ENCODE data around the gene SBF2.
"Not testable (repeated sequence)": the region's sequence is repeated elsewhere in the genome, so short reads cannot be mapped to it uniquely, and the experiment has no call there.

SBF2 gene

DNA sequence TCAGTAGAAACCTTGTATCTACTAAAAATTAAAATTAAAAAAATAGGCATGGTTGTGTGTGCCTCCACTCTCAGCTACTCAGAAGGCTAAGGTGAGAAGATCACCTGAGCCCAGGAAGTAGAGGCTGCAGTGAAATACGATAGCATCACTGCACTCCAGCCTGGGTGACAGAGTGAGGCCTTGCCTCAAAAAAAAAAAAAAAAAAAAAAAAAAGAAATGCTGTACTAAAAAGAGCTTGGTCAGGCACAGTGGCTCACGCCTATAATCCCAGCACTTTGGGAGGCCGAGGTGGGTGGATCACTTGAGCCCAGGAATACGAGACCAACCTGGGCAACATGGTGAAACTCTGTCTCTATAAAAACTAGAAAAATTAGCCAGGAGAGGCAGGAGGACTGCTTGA is 36.5 kb downstream of the SBF2 start:
- ChIA-PET POLR2A (no interaction called here), CTCF (interaction anchor here (0.8 to 1.6 kb wide), 5 partner anchors 9 to 51 kb away, joined by 3 to 4 read pairs (median 3); no protein-coding TSS in a partner anchor)
- DNase-seq (ENCODE audit: extremely low spot score), result no peak
- TF ChIP-seq, protein P1, sequence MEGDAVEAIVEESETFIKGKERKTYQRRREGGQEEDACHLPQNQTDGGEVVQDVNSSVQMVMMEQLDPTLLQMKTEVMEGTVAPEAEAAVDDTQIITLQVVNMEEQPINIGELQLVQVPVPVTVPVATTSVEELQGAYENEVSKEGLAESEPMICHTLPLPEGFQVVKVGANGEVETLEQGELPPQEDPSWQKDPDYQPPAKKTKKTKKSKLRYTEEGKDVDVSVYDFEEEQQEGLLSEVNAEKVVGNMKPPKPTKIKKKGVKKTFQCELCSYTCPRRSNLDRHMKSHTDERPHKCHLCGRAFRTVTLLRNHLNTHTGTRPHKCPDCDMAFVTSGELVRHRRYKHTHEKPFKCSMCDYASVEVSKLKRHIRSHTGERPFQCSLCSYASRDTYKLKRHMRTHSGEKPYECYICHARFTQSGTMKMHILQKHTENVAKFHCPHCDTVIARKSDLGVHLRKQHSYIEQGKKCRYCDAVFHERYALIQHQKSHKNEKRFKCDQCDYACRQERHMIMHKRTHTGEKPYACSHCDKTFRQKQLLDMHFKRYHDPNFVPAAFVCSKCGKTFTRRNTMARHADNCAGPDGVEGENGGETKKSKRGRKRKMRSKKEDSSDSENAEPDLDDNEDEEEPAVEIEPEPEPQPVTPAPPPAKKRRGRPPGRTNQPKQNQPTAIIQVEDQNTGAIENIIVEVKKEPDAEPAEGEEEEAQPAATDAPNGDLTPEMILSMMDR (IDR thresholded peaks at IDR 0.05; ENCODE audit: control extremely low read depth, extremely low read depth, low read depth, missing control alignments), result no peak

DNA sequence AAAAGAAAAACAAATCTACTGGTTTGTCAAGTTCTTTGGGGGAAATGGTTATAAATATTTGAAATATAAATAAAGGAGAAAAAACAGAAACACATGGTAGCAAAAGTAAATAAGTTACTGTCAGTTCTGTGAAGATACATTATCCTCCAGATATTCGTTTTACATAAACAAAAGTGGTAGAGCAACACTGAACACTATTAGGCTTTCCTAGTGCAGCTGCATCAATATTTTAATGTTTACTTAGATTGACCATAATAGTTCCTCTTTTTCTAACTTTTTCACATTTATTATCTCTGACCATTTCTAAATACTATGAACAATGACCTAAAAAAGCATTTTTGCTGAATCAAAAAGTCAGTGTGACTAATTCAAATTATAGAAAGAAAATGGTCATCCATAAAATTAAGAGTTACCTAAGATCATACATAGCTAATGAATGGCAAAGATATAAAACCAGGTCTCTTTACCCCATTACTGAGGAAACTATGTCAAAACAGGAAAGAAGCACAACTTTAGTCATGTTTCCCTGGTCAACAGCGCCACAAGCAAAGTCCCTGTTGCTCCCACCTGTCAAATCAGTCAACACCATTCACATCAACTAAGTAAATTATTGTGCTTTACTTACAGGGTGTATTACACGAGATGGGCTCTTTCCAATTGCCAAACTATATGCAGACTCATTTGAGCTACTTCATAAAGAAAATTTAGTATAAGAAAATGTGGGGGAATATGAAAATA is 38.5 kb downstream of the SBF2 start:
- TF ChIP-seq, protein P1 (IDR thresholded peaks at IDR 0.05; ENCODE audit: control extremely low read depth, extremely low read depth, low read depth, missing control alignments), result no peak
- CTCF ChIA-PET, result interaction anchor here (0.9 to 1.5 kb wide), 6 partner anchors 11 to 68 kb away, joined by 3 to 5 read pairs (median 3); no protein-coding TSS in a partner anchor
- DNase-seq (ENCODE audit: extremely low spot score), result no peak
- POLR2A ChIA-PET, result no interaction called here

DNA sequence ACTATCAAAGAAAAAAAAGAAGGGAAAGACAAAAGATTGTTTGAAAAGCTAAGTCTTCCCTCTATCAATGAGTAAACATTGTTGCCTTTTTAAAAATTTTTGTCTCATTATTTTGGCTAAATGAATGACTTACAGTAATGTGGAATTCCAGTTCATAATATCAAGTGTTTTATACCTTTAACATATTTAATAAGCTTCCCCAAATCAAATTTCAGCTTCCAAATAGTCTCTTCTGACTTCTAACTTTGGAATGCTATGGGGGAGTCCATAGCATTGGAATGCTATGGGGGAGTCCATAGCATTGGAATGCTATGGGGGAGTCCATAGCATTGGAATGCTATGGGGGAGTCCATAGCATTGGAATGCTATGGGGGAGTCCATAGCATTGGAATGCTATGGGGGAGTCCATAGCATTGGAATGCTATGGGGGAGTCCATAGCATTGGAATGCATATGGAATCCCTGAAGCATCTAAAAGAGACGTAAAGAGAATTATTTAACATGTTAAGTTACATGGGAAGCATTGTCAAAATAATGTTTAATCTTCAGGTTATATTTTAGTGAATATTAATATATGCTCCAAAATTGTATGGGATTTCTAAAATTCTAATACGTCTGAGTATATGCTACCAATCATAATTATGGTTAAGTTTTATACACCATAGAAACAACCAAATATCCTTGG is 44.4 kb downstream of the SBF2 start:
- POLR2A ChIA-PET; CTCF ChIA-PET; DNase-seq (ENCODE audit: extremely low spot score): not testable (repeated sequence)

DNA sequence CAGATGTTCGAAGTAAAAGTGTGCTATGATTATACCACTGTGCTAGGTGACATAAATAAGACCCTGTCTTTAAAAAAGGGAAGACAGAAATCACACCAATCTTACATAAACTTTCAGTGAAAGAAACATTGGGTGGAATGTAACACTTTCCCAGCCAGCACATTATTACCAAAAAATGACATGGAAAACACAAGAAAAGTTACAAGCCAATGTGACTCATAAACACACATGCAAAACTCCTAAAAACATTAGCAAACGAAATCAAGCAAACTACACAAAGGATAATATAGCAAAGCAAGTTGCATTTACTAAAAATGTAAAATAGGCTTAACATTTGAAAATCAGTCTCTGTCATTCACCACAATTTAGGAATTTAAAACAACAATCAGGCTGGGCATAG is 47.0 kb downstream of the SBF2 start:
- DNase-seq (ENCODE audit: extremely low spot score), result no peak
- ChIA-PET CTCF (no interaction called here), POLR2A (no interaction called here)
- TF ChIP-seq, protein P1 (IDR thresholded peaks at IDR 0.05; ENCODE audit: control extremely low read depth, extremely low read depth, low read depth, missing control alignments), result no peak

DNA sequence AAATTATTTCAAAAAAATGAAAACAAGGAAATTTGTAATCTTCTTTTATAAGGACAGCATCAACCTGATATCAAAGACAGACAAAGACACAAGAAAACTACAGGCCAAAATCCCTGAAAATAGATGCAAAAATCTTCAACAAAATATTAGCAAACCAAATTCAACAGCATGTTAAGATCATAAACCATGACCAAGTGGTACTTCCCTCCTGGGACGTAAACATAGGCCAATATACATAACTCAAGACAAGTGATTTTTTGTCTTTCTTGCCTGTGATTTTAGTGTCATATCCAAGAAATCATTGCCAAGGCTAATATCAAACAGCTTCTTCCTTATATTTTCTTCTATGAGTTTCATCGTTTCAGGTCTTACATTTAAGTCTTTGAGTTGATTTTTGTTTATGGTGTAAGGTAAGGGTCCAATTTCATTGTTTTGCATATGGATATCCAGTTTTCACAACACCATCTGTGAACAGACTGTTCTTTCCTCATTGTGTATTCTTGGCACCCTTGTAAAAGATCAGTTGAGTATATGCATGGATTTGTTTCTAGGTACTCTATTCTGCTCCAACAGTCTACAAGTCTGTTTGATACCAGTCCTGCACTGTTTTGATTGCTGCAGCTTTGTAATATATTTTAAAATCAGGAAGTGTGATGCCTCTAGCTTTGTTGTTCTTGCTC is 50.0 kb downstream of the SBF2 start:
- ChIA-PET CTCF (interaction anchor here (0.9 kb wide), 1 partner anchor 36 kb away, joined by 3 read pairs; no protein-coding TSS in a partner anchor), POLR2A (no interaction called here)
- DNase-seq (ENCODE audit: extremely low spot score), result no peak
- TF ChIP-seq, protein P1 (IDR thresholded peaks at IDR 0.05; ENCODE audit: control extremely low read depth, extremely low read depth, low read depth, missing control alignments), result no peak

DNA sequence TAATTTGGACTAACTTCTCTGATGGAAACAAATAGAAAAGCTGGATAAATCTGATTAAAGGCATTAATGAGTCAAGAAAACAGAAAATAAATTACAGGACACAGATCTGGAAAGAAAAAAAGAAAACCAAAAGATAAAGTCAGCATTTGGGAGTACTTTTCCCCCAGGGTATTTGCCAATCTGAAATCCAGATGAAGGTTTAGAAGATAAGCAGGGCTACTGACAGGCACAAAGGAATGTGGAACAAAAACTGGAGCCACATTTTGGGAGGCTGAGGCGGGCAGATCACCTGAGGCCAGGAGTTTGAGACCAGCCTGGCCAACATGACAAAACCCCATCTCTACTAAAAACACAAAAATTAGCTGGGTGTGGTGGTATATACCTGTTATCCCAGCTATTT is 57.2 kb downstream of the SBF2 start:
- ChIA-PET POLR2A (no interaction called here), CTCF (interaction anchor here (1.5 kb wide), 1 partner anchor 12 kb away, joined by 4 read pairs; no protein-coding TSS in a partner anchor)
- TF ChIP-seq, protein P1 (IDR thresholded peaks at IDR 0.05; ENCODE audit: control extremely low read depth, extremely low read depth, low read depth, missing control alignments), result no peak
- DNase-seq (ENCODE audit: extremely low spot score), result no peak

Data from GM10248 (cell line).